ENCODE results near the gene MPHOSPH8. TPM values are rescaled to one million over a fixed set of nuclear protein-coding genes. Genes with fewer than 3 reads are reported as not detected.
"Not testable (repeated sequence)": the region's sequence is repeated elsewhere in the genome, so short reads cannot be mapped to it uniquely, and the experiment has no call there.

The MPHOSPH8 gene
- total RNA-seq, 1 donor from 2014 or later = 34.1 TPM

DNA sequence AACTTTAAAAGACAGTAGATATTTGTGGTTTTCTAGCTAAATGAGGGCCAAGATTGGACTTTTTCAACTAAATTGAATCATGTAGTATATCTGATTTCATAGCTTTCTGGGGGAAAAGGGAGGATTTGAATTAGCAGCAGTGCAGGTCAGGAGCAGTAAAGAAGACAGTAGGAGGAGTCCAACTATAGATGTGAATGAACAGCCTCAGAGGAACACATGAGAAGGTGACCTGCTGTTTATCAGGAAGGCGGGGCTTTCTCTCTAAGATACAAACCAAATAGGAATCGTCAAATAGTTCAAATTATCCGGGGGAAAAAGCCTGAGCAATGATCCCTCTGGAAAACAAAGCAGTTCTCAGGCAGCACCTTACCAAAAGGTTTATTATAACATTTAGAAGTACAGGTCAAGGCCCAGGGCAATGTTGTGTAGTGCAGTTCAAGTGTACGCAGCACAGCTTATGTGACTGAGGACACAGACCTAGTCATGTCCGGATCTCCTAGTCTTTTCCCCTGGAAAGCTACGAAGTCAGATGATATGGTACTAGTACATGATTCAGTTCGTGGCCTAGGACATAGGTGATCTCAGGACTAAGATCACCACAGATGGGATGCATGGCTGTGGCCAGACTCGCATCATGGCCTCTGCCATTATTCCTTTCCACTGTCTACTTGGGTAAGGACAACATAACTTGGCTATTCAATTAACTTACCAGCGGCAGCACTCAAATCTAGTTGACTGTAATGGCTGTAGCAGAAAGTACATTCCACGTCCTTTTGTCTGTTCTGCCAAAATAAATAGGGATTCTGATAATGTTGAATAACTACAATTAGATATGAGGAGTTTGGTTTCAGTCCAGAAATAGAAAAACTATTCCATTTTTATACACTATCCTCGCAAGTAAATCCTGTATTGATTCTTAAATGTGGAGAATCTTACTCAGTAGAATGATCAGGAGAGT is 40.3 kb downstream of the MPHOSPH8 start:
- no peak for DNase-seq (ENCODE audit: low spot score)
- intact Hi-C loops (cut with DNase I) = no loop called here

- DNase-seq (ENCODE audit: low spot score) = no peak
- intact Hi-C loops (cut with DNase I) = no loop called here
These were observed 41.4 kb downstream of the MPHOSPH8 start for GRCh38 chr13:19674898-19675297.

DNA sequence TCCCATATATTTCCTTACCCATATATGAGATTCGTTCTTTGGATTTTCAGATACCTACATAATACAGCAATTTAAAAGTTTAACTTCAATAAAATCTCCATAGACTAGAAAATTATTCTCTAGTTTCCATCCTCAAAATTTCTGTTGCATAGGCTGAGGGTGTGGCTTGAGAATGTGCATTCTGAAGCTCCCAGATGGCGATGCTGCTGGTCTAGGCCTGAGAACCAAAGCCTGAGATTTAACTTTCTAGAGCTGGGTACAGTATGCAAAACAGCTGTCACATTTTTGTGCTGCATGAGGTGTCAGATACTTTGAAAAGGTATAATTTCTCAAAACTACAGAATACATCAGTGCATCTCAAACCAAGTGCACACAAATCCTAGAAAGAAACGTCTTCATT is 42.7 kb downstream of the MPHOSPH8 start:
- no peak for DNase-seq (ENCODE audit: low spot score)
- intact Hi-C loops (cut with DNase I) = no loop called here

GRCh38 chr13:19680751-19681150 is 47.3 kb downstream of the MPHOSPH8 start:
- DNase-seq (ENCODE audit: low spot score) = no peak
- intact Hi-C loops (cut with DNase I) = no loop called here

DNA sequence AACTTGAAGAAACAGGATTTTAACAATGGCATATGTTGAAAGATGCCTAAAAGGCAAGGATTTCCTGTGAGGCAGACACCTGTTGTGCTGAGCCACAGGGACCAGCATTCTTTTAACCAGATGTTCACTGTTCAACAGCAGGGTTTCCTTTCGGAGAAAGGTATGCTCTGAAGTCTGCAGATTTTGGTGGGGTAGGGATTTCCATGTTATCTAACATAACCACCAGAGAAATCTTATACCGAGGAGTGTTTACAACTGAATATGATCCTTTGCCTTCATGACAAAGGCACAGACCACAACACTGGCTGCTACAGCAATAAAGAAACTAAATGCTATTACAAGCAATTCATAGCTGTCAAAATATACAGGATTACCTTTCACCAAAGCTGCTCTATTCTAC is 48.1 kb downstream of the MPHOSPH8 start:
- DNase-seq (ENCODE audit: low spot score) = no peak
- intact Hi-C loops (cut with DNase I) = no loop called here

- no peak for DNase-seq (ENCODE audit: low spot score)
These were observed 51.6 kb downstream of the MPHOSPH8 start for GRCh38 chr13:19685034-19685433.

DNA sequence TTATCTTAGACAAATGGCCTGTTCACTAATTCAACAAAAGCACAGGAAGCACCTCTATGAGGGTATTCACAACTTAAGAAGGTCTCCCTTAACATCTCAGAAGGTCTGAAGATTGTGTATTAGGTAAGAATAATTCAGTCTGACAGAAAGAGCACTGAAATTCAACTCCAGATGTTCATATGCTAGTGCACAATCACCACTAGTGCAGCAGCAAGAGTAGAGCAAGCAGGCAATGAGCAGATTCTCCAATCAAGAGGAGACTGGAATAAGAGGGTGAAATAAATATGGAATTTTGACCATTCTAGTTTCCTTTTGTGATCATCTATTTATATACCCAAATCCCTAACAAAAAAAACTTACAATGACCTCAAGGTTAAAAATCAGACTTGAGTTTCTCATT is 52.0 kb downstream of the MPHOSPH8 start:
- no peak for DNase-seq (ENCODE audit: low spot score)
- intact Hi-C loops (cut with DNase I) = no loop called here

More at GRCh38 chr13:19685034-19685433, 51.6 kb downstream of the MPHOSPH8 start:
- intact Hi-C loops (cut with DNase I) = no loop called here

- intact Hi-C loops (cut with DNase I); DNase-seq (ENCODE audit: low spot score): not testable (repeated sequence)
These were observed 58.0 kb downstream of the MPHOSPH8 start for GRCh38 chr13:19691447-19691846.

- no peak for DNase-seq (ENCODE audit: low spot score)
- intact Hi-C loops (cut with DNase I) = no loop called here
These were observed 62.0 kb downstream of the MPHOSPH8 start for GRCh38 chr13:19695428-19695827.

DNA sequence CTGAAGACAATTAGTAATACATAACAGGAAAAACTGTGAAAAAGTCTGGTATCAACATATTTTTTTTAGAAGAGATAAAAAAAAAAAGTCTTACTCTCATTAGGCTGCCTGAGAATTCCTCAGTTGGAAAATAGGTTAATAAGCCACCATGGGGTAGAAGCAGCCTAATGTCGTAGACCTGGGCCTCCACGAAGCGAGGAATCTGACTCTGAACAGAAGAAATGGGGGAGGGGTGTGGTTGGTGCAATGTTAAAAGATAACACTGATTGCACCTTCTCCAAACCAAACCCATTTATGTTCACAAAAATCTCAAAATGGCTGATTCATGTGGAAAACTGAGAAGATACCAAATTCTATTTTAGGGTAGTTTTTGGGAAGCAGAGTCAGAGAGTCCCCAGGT is 62.4 kb downstream of the MPHOSPH8 start:
- intact Hi-C loops (cut with DNase I) = no loop called here
- no peak for DNase-seq (ENCODE audit: low spot score)

GRCh38 chr13:19700963-19701362 is 67.5 kb downstream of the MPHOSPH8 start:
- intact Hi-C loops (cut with DNase I); DNase-seq (ENCODE audit: low spot score): not testable (repeated sequence)

DNA sequence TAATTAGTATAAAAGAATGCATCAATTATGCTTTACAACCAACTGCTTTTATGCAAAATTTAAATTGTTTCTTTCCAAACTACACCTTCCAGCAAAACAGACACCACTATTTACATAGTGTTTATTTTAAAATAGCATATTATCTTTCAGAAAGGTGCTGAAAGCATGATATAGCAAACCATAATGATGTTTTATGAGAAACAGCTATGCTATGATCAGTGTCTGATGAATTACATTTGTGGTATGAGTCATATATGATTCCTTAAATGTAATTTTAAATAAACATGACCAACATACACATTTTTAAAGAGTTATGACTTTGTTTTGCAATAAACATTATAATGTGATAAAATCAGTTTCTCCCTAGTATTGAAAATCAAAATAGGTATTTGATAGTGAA is 68.2 kb downstream of the MPHOSPH8 start:
- intact Hi-C loops (cut with DNase I); DNase-seq (ENCODE audit: low spot score): not testable (repeated sequence)

DNA sequence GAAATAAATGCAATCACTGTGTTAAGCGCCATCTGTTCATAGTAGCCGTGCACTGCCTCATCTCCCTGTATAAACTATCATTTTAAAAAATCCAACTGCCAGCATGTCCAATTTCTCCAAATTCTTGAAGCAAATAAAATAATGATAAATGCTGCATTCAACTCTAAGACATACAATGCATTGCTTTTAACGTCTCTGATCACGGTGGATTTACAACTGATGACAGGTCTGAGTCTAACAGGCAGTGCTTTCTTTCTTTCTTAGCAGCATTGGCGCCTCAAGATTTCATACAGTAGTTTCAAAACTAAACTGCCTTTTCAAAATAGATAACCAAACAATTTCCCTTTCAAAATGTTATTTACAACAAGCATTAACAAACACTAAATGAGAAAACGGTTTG is 70.8 kb downstream of the MPHOSPH8 start:
- DNase-seq (ENCODE audit: low spot score); intact Hi-C loops (cut with DNase I): not testable (repeated sequence)

DNA sequence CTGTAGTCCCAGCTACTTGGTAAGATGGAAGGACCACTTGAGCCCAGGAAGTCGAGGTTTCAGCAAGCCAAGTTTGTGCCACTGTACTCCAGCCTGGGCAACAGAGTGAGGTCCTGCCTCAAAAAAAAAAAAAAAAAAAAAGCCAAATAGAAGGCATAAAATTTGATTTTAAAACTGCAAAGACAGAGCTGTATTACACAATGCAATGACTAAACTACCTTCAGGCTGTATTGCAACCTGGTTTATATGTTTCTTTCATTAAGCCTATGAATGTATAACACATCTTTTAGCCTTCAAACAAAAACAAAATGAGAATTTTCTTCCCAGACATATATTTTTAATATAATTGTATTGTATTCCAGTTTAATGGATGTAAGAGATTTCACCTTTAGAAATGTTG is 75.6 kb downstream of the MPHOSPH8 start:
- intact Hi-C loops (cut with DNase I); DNase-seq (ENCODE audit: low spot score): not testable (repeated sequence)

GRCh38 chr13:19709782-19710181 is 76.3 kb downstream of the MPHOSPH8 start:
- intact Hi-C loops (cut with DNase I) = not testable (repeated sequence)

DNA sequence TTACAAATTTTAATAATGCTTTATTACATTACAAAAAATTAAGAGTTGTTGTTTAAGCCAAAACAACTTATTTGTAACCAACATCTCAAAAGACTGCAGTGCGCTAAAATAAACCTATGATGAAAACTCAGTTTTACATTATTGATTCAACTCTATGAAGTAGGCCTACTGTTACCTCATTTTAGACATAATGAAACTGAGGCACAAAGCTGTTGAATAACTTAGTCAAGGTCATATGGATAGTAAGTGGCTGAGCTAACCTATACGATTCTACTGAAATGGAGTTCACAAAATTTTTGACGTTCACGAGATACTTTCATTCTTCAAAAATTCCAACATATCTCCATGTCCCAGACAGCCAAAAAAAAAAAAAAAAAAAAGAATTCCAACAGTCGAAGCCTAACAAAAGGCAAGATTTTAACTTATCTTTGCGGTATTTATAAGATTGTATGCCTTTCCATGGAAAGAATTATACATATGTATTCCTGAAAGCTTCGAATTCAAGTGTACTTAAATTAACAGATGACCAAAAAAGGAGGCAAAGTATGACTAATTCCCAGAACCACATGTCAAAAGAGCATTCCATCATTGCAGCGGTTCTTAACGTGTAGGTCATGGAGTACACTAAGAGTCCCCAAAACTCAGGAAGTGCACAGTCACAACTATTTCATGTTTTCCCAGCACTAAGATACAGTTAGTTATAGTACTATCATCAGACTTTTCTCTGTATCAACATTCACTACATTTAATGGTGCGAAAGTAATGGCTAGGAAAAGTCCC is 79.9 kb downstream of the MPHOSPH8 start:
- DNase-seq (ENCODE audit: low spot score) = no peak
- intact Hi-C loops (cut with DNase I) = no loop called here

More at GRCh38 chr13:19709782-19710181, 76.3 kb downstream of the MPHOSPH8 start:
- not testable (repeated sequence) for DNase-seq (ENCODE audit: low spot score)

DNA sequence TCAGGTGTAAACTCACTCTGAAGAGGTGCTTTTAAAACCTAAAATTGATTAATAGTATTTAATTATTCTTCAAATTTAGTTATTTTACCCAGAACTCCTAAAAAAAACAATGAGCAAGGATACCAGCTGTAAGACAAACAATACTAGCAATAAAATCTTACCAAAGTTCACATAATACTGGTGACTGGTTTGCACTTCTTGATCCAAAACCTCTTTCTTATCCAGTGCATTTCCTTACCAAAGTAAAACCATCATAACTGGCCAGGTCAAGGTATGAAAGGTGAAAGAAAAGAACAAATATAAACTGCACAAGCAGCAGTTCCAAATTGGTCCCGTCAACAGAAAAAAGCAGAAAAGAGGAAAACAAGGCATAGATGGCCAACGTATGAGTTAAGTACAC is 86.6 kb downstream of the MPHOSPH8 start:
- intact Hi-C loops (cut with DNase I) = no loop called here
- DNase-seq (ENCODE audit: low spot score) = no peak

All from cardiac septum (tissue), 1 donor.